Breast epithelium (tissue), 3 donors: ENCODE measurements around the gene PTPRM.

Experiments
- CTCF ChIP-seq, 3 donors: fragments of 450-650 bp; IDR thresholded peaks; one replicate each; pipeline ENCODE4 v1.5.1; 2016 to 2017; ENCODE audit warnings: antibody characterized with exemption in 3 of 3, mild to moderate bottlenecking in 3 of 3, moderate library complexity in 3 of 3
- POLR2AphosphoS5 ChIP-seq, 3 donors: sonication (generic); formaldehyde crosslinking; IDR thresholded peaks; one replicate each; pipeline ENCODE4 v1.6.1; 2017; ENCODE audit warnings: antibody characterized with exemption in 3 of 3

- TF ChIP-seq CTCF (IDR thresholded peaks at IDR 0.05) (no peak), POLR2AphosphoS5 (IDR thresholded peaks at IDR 0.05) (no peak)
Measured at GRCh38 chr18:8397034-8397433, 829.9 kb downstream of the PTPRM start.
